Panc1 (cell line): ENCODE data around the gene ZNF79.

Experiments used
- CTCF ChIP-seq: fragments of 450-650 bp; IDR thresholded peaks from 2 replicates; pipeline ENCODE4 v1.5.1; 2017; ENCODE audit warnings: mild to moderate bottlenecking
- POLR2AphosphoS5 ChIP-seq: IDR thresholded peaks from 2 replicates; pipeline ENCODE4 v1.6.1; 2012; ENCODE audit warnings: mild to moderate bottlenecking, low read depth, low read length, moderate library complexity
- REST ChIP-seq, 2 experiments: IDR thresholded peaks; 2 replicates each; pipeline ENCODE4 v1.6.1; 2011 to 2012; ENCODE audit warnings: low read depth in 2 of 2, control low read depth in 1 of 2, low read length in 1 of 2, mild to moderate bottlenecking in 1 of 2, moderate library complexity in 1 of 2; ENCODE audit not compliant: insufficient read depth in 1 of 2
- SIN3A ChIP-seq: IDR thresholded peaks from 2 replicates; pipeline ENCODE4 v1.6.1; 2012; ENCODE audit warnings: low read depth, mild to moderate bottlenecking, low read length, moderate library complexity, borderline replicate concordance; ENCODE audit not compliant: insufficient read depth
- TCF7L2 ChIP-seq: IDR thresholded peaks from 2 replicates; pipeline ENCODE4 v1.6.1; 2011; ENCODE audit warnings: mild to moderate bottlenecking, low read depth, low read length, inconsistent platforms

GRCh38 chr9:127384901-127385300, 39.3 kb upstream of the ZNF79 start:
- TF ChIP-seq CTCF = no peak
- TF ChIP-seq POLR2AphosphoS5 = no peak
- TF ChIP-seq SIN3A = no peak
- TF ChIP-seq REST (IDR thresholded peaks at IDR 0.05; ENCODE audit: insufficient read depth in 1 of 2, low read depth in 2 of 2, low read length in 1 of 2) = no peak
- TF ChIP-seq TCF7L2 = no peak
